GM19324 (cell line): ENCODE results near the gene IFT81.

ENCODE experiments used
- ATAC-seq: cut with Tn5 transposase; IDR thresholded peaks from one replicate; pipeline ENCODE4 v1.9.1; 2021; ENCODE audit warnings: mild to moderate bottlenecking, moderate library complexity; ENCODE audit not compliant: unreplicated experiment, low FRiP score

The IFT81 gene

GRCh38 chr12:110266980-110267620, 142.9 kb downstream of the IFT81 start:
- no peak for ATAC-seq
